KBM-7 (cell line): ENCODE data around the gene TNFRSF6B.
"Not testable (repeated sequence)": the region's sequence is repeated elsewhere in the genome, so short reads cannot be mapped to it uniquely, and the experiment has no call there.

Experiments
- DNase-seq: peaks from one replicate; pipeline ENCODE4 v3.0.0-alpha.2; 2015
- in situ Hi-C: fragments of 300-500 bp; cut with MboI; formaldehyde crosslinking; loops from 2 replicates; pipeline ENCODE4 v1.14.3; 2020; ENCODE audit warnings: low sequenced_read_pairs, low pct_unique_long_range_greater_than_20kb, mixed read lengths

TNFRSF6B gene

GRCh38 chr20:63696628-63697356 is at the start of gene TNFRSF6B:
Gene TNFRSF6B (plus strand): TSS chr20:63696652. CDS start chr20:63696768, 116 bp downstream.
- in situ Hi-C loops = no loop called here
- no peak for DNase-seq

- in situ Hi-C loops = no loop called here
- no peak for DNase-seq
Observed at GRCh38 chr20:63648190-63648589, 48.3 kb upstream of the TNFRSF6B start.

GRCh38 chr20:63648895-63649589 is 47.4 kb upstream of the TNFRSF6B start:
- no peak for DNase-seq
- in situ Hi-C loops = no loop called here

- DNase-seq, in situ Hi-C loops: not testable (repeated sequence)
Observed at GRCh38 chr20:63650486-63650885, 46.0 kb upstream of the TNFRSF6B start.

- DNase-seq = no peak
- in situ Hi-C loops = no loop called here
Observed at GRCh38 chr20:63651942-63652191, 44.6 kb upstream of the TNFRSF6B start.

GRCh38 chr20:63652192-63652980 is 44.1 kb upstream of the TNFRSF6B start:
- DNase-seq = peak; percentile 42

GRCh38 chr20:63653041-63653973 is 43.1 kb upstream of the TNFRSF6B start, which contains the start of gene STMN3:
Gene STMN3 (minus strand): TSS chr20:63653424. CDS start chr20:63653345, 79 bp downstream.
- in situ Hi-C loops = no loop called here
- peak; percentile 88 for DNase-seq

More at GRCh38 chr20:63652192-63652980, 44.1 kb upstream of the TNFRSF6B start:
- in situ Hi-C loops = no loop called here

GRCh38 chr20:63653974-63654668 is 42.3 kb upstream of the TNFRSF6B start:
- in situ Hi-C loops = no loop called here
- DNase-seq = no peak

- no peak for DNase-seq
- in situ Hi-C loops = no loop called here
Observed at GRCh38 chr20:63655249-63655648, 41.2 kb upstream of the TNFRSF6B start.

GRCh38 chr20:63656451-63656850 is 40.0 kb upstream of the TNFRSF6B start:
- in situ Hi-C loops = no loop called here
- DNase-seq = no peak

GRCh38 chr20:63657260-63657936 is 39.1 kb upstream of the TNFRSF6B start:
- peak; percentile 40 for DNase-seq
- in situ Hi-C loops = no loop called here

GRCh38 chr20:63657937-63658748 is 38.3 kb upstream of the TNFRSF6B start, which contains the start of gene RTEL1:
Gene RTEL1 (plus strand): TSS chr20:63658312. CDS start chr20:63659403, 1,091 bp downstream.
- DNase-seq = peak; percentile 91
- in situ Hi-C loops = no loop called here

- no peak for DNase-seq
- in situ Hi-C loops = no loop called here
Observed at GRCh38 chr20:63658749-63659187, 37.7 kb upstream of the TNFRSF6B start.

GRCh38 chr20:63659370-63659769 is 37.1 kb upstream of the TNFRSF6B start:
- DNase-seq = no peak
- in situ Hi-C loops = no loop called here

- in situ Hi-C loops, DNase-seq: not testable (repeated sequence)
Observed at GRCh38 chr20:63660174-63660573, 36.3 kb upstream of the TNFRSF6B start.

GRCh38 chr20:63660622-63661021 is 35.8 kb upstream of the TNFRSF6B start:
- in situ Hi-C loops = no loop called here

GRCh38 chr20:63661108-63661507 is 35.3 kb upstream of the TNFRSF6B start:
- in situ Hi-C loops = no loop called here
- DNase-seq = no peak

More at GRCh38 chr20:63660622-63661021, 35.8 kb upstream of the TNFRSF6B start:
- DNase-seq = no peak
